HepG2 (cell line): ENCODE results near the gene CECR2. TPM values are rescaled to one million over a fixed set of nuclear protein-coding genes. Genes with fewer than 3 reads are reported as not detected.

Source experiments
- ATAC-seq: fragments of 200-7000 bp; cut with Tn5 transposase; 3 replicates; pipeline ENCODE4 v1.9.1; 2020; ENCODE audit warnings: mild to moderate bottlenecking, moderate library complexity
- BruUV-seq: library from RNA; stranded (reverse); fragments of 400-500 nt; replicated peaks from 2 replicates; lab custom pipeline; 2021; lab: Mats Ljungman, UMichigan
- CTCF ChIA-PET: fragments of 300-600 bp; formaldehyde crosslinking; extraction: SDS; loops from one replicate; lab custom pipeline; 2021; ENCODE audit warnings: low total read pairs, inconsistent platforms, low intra/inter-chr PET ratio; lab: Yijun Ruan, JAX
- POLR2A ChIA-PET: fragments of 350-600 bp; sonication (Branson Sonifier 250); formaldehyde crosslinking; loops from one replicate; lab custom pipeline; 2020; ENCODE audit warnings: antibody characterized with exemption, inconsistent platforms; lab: Yijun Ruan, JAX
- DNase-seq: peaks from one replicate; pipeline ENCODE4 v3.0.0-alpha.2; 2015; ENCODE audit warnings: low spot score
- FAIRE-seq: peaks from 3 replicates; lab custom pipeline; 2011; peaks lifted over from hg19 to GRCh38; lab: Jason Lieb, UNC
- H2AFZ ChIP-seq: one replicate; pipeline ENCODE4 v1.6.1; 2011; ENCODE audit warnings: low read length, inconsistent platforms
- H3K27ac ChIP-seq: fragments of 300-600 bp; 3 replicates; pipeline ENCODE4 v1.8.0; 2011; ENCODE audit warnings: mixed run types, mild to moderate bottlenecking, mixed read lengths, low read length, inconsistent platforms; ENCODE audit not compliant: insufficient read depth; ENCODE audit errors: extremely low read length
- H3K27me3 ChIP-seq, 2 experiments: fragments of 200-600 bp in 1 of 2; 2 replicates in 1 of 2; 3 replicates in 1 of 2; pipeline versions ENCODE4 v1.6.0 to v1.8.0; 2011; ENCODE audit warnings: low read length in 2 of 2, mild to moderate bottlenecking in 2 of 2, moderate library complexity in 2 of 2, inconsistent platforms in 1 of 2; ENCODE audit not compliant: insufficient read depth in 2 of 2, control insufficient read depth in 1 of 2
- H3K36me3 ChIP-seq, 2 experiments: fragments of 200-600 bp in 1 of 2; replicated peaks in 1 of 2; 2 replicates in 1 of 2; 3 replicates in 1 of 2; pipeline versions ENCODE4 v1.5.1 to v1.8.0; 2011; ENCODE audit warnings: low read length in 2 of 2, inconsistent platforms in 1 of 2; ENCODE audit not compliant: insufficient read depth in 2 of 2, control insufficient read depth in 1 of 2
- H3K4me1 ChIP-seq: 2 replicates; pipeline ENCODE4 v1.5.1; 2012; ENCODE audit warnings: low read length, inconsistent platforms; ENCODE audit not compliant: insufficient read depth
- H3K4me2 ChIP-seq: 2 replicates; pipeline ENCODE4 v1.6.0; 2011; ENCODE audit warnings: low read depth, low read length, inconsistent platforms
- H3K4me3 ChIP-seq, 3 experiments: fragments of 200-600 bp in 1 of 3; sonication (generic), shearing (Covaris generic) in 1 of 3; replicated peaks in 1 of 3; 2 replicates each; pipeline ENCODE4 v1.5.1; 2011 to 2016; ENCODE audit warnings: low read length in 3 of 3, inconsistent platforms in 2 of 3, low read depth in 2 of 3, mild to moderate bottlenecking in 2 of 3, control low read depth in 1 of 3, mixed read lengths in 1 of 3; ENCODE audit not compliant: insufficient read depth in 1 of 3
- H3K79me2 ChIP-seq: one replicate; pipeline ENCODE4 v1.6.1; 2011; ENCODE audit warnings: low read length, inconsistent platforms; ENCODE audit not compliant: insufficient read depth
- H3K9ac ChIP-seq: 2 replicates; pipeline ENCODE4 v1.6.0; 2011; ENCODE audit warnings: mild to moderate bottlenecking, low read depth, low read length, inconsistent platforms; ENCODE audit not compliant: insufficient read depth
- H3K9me3 ChIP-seq: 2 replicates; pipeline ENCODE4 v1.5.1; 2012; ENCODE audit warnings: mild to moderate bottlenecking, low read length
- H4K20me1 ChIP-seq: 2 replicates; pipeline ENCODE4 v1.6.0; 2011; ENCODE audit warnings: inconsistent platforms, mild to moderate bottlenecking, low read length, moderate library complexity; ENCODE audit not compliant: insufficient read depth
- KDM1A ChIP-seq: IDR thresholded peaks from 2 replicates; pipeline ENCODE4 v1.6.1; 2016; ENCODE audit warnings: missing compliant biosample characterization
- KDM2A ChIP-seq: sonication (generic); formaldehyde crosslinking; IDR thresholded peaks from 2 replicates; pipeline ENCODE4 v1.4.0; 2020; ENCODE audit warnings: low read depth, missing genetic modification reagents, borderline replicate concordance
- KDM5B ChIP-seq: sonication (generic); formaldehyde crosslinking; IDR thresholded peaks from 2 replicates; pipeline ENCODE4 v1.4.0; 2020; ENCODE audit warnings: missing genetic modification reagents, mild to moderate bottlenecking, borderline replicate concordance
- MTF2 ChIP-seq: sonication (generic); formaldehyde crosslinking; IDR thresholded peaks from 2 replicates; pipeline ENCODE4 v1.5.0; 2020; ENCODE audit warnings: missing genetic modification reagents, borderline replicate concordance
- NBN ChIP-seq: fragments of 450-650 bp; conservative IDR thresholded peaks from 2 replicates; pipeline ENCODE4 v1.6.1; 2017
- PBX3 ChIP-seq: sonication (generic); formaldehyde crosslinking; IDR thresholded peaks from 2 replicates; pipeline ENCODE4 v1.8.1; 2023; ENCODE audit warnings: missing genetic modification reagents, inconsistent platforms, borderline replicate concordance
- PLRG1 ChIP-seq: fragments of 450-650 bp; conservative IDR thresholded peaks from 2 replicates; pipeline ENCODE4 v1.6.1; 2016
- REXO4 ChIP-seq: sonication (generic); formaldehyde crosslinking; IDR thresholded peaks from 2 replicates; pipeline ENCODE4 v1.8.0; 2022; ENCODE audit warnings: missing genetic modification reagents, mild to moderate bottlenecking, borderline replicate concordance
- TAF1 ChIP-seq: sonication (generic); formaldehyde crosslinking; IDR thresholded peaks from 2 replicates; pipeline ENCODE4 v1.4.0; 2020; ENCODE audit warnings: missing genetic modification reagents
- THAP11 ChIP-seq: IDR thresholded peaks from 2 replicates; pipeline ENCODE4 v1.6.1; 2016; ENCODE audit warnings: missing biosample characterization, missing genetic modification reagents
- ZBTB37 ChIP-seq: sonication (generic); formaldehyde crosslinking; IDR thresholded peaks from 2 replicates; pipeline ENCODE4 v1.4.0; 2020; ENCODE audit warnings: mild to moderate bottlenecking, missing genetic modification reagents
- ZNF282 ChIP-seq: fragments of 450-650 bp; IDR thresholded peaks from 2 replicates; pipeline ENCODE4 v1.6.1; 2018; ENCODE audit not compliant: partially characterized antibody
- WGBS: methylation state at CpG from one replicate; pipeline ENCODE4 v1.1.6; 2017; ENCODE audit warnings: low lambda C conversion rate; 5-methylcytosine and 5-hydroxymethylcytosine counted together
- in situ Hi-C: cut with HindIII; loops from 2 replicates; pipeline ENCODE4 v1.10.0; 2017; ENCODE audit warnings: low pct_unique_long_range_greater_than_20kb; ENCODE audit not compliant: extremely low pct_ligation_motif_present
- intact Hi-C: fragments of 100-400 bp; cut with micrococcal nuclease; formaldehyde crosslinking; loops from one replicate; pipeline ENCODE4 v1.10.0; 2022; ENCODE audit not compliant: unreplicated experiment
- polyA plus RNA-seq, 8 experiments: library from polyadenylated mRNA; depleted of rRNA in 3 of 8; stranded (reverse) in 7 of 8; unstranded in 1 of 8; fragments of >200 nt; fragmentation: Illumina TruSeq in 4 of 8; extraction: Trizol in 4 of 8; gene quantifications; 2 replicates each; pipeline versions ENCODE4 v1.2.1 to v1.2.3, GENCODE V29; 2011 to 2016; ENCODE audit warnings: low read depth in 4 of 8, missing spikeins in 1 of 8, mixed read lengths in 1 of 8; ENCODE audit not compliant: insufficient read depth in 1 of 8
- total RNA-seq, 5 experiments: library from RNA; depleted of rRNA; stranded (reverse); fragments of >200 nt; fragmentation: Illumina TruSeq; extraction: Trizol; gene quantifications; 2 replicates each; pipeline ENCODE4 v1.2.3, GENCODE V29; 2016; ENCODE audit warnings: low read depth in 1 of 5

The CECR2 gene
- total and polyA plus RNA-seq, 2 of the 13 experiments (the other 11 are each of a cell fraction or from before 2014, with no cell fraction given): not detected

GRCh38 chr22:17541476-17541875, 172.2 kb downstream of the CECR2 start:
- Histone ChIP-seq H3K4me1 (no peaks in the 10 kb centered on the region), H2AFZ (no peak overlapping the region), H3K27me3 (no peaks in the 10 kb centered on the region; a peak in 2 of 5 replicates), H3K36me3 (no peaks in the 10 kb centered on the region), H3K4me2 (no peak overlapping the region), H3K27ac (no peak overlapping the region), H4K20me1 (no peaks in the 10 kb centered on the region), H3K79me2 (no peaks in the 10 kb centered on the region), H3K9ac (no peak overlapping the region), H3K4me3 (no peak overlapping the region), H3K9me3 (no peaks in the 10 kb centered on the region)
- intact Hi-C loops (no loop called here), in situ Hi-C loops (no loop called here)
- DNase-seq: no peak
- CTCF ChIA-PET: no interaction called here
- no peak for FAIRE-seq
- BruUV-seq: no TSS peak
- WGBS: 45% methylated on average over 7 of the region's 7 CpGs
- no peak for ATAC-seq
- POLR2A ChIA-PET: no interaction called here
- no peak for TF ChIP-seq NBN
- TF ChIP-seq ZBTB37 (CRISPR knock-in tag): no peak
- TF ChIP-seq ZNF282: no peak
- no peak for TF ChIP-seq KDM2A (CRISPR knock-in tag)
- TF ChIP-seq PLRG1: no peak
- no peak for TF ChIP-seq REXO4 (CRISPR knock-in tag)
- no peak for TF ChIP-seq TAF1 (CRISPR knock-in tag)
- TF ChIP-seq KDM5B: no peak
- no peak for TF ChIP-seq MTF2 (CRISPR knock-in tag)
- TF ChIP-seq THAP11: no peak
- TF ChIP-seq KDM1A (CRISPR knock-in tag): no peak
- no peak for TF ChIP-seq PBX3
